Parietal lobe (tissue), 2 donors: ENCODE results near the gene KCNQ4. TPM values are rescaled to one million over a fixed set of nuclear protein-coding genes. Genes with fewer than 3 reads are reported as not detected.
A peak's percentile ranks its signal among the peaks of the same experiment; 100 is the strongest.

Experiments
- small RNA-seq: library from RNA; depleted of rRNA; stranded (forward); fragments of <200 nt; gene quantifications from one replicate; pipeline ENCODE3, GENCODE V24; 2014; ENCODE audit warnings: low replicate concordance
- total RNA-seq: library from RNA; depleted of rRNA; stranded (reverse); fragments of >200 nt; gene quantifications from one replicate; pipeline ENCODE4 v1.2.3, GENCODE V29; 2014

KCNQ4 gene
- total RNA-seq = 1.9 TPM

GRCh38 chr1:40783001-40783905, at the start of gene KCNQ4:
Gene KCNQ4, plus strand, starts transcription at chr1:40783787. Its CDS starts 307 bp downstream, at chr1:40784094.

GRCh38 chr1:40862008-40862863, 78.6 kb downstream of the KCNQ4 start, which contains the start of gene CITED4:
Gene CITED4, minus strand, starts transcription at chr1:40862363. Its CDS starts 236 bp downstream, at chr1:40862127.

Small RNA genes lying within 50 kb of the gene (small RNA-seq; reads per million reads assigned to genes)
- 5.0 reads per million, percentile 87 among the genes with 10 or more reads in this experiment for gene MIR30C1
- gene MIR30E = 238 reads per million, percentile 96 among the genes with 10 or more reads in this experiment
- not detected for gene RN7SL326P

Other genes with a start within 250 kb of the KCNQ4 start
- gene RIMS3, start 118.1 kb upstream of the KCNQ4 start, total RNA-seq = 31.9 TPM
- gene NFYC, start 92.1 kb upstream of the KCNQ4 start, total RNA-seq = 41.3 TPM
- gene CITED4, start 78.6 kb downstream of the KCNQ4 start, total RNA-seq = 0.63 TPM
- gene CTPS1, start 195.9 kb downstream of the KCNQ4 start, total RNA-seq = 22.8 TPM
- 4.4 TPM for gene SLFNL1, start 237.9 kb downstream of the KCNQ4 start, total RNA-seq